Ureter (tissue), 1 donor: Measurements from ENCODE around the gene CLHC1. TPM values are rescaled to one million over a fixed set of nuclear protein-coding genes. Genes with fewer than 3 reads are reported as not detected.

ENCODE experiments used
- DNase-seq: peaks from one replicate; pipeline ENCODE4 v3.0.0-alpha.2; 2020; ENCODE audit warnings: low spot score
- total RNA-seq: library from RNA; stranded (reverse); gene quantifications from one replicate; pipeline ENCODE4 v1.2.4, GENCODE V29; 2023
- donor health status: DM: yes; HTN: yes; CAD: no.

Gene CLHC1
- total RNA-seq, 1 donor from 2014 or later, result 26.3 TPM

- no peak for DNase-seq
Observed at GRCh38 chr2:55169915-55170314, 62.2 kb downstream of the CLHC1 start.

GRCh38 chr2:55169359-55169758, 62.7 kb downstream of the CLHC1 start:
- no peak for DNase-seq

GRCh38 chr2:55168221-55169154, 63.6 kb downstream of the CLHC1 start:
- DNase-seq, result peak; percentile 64

GRCh38 chr2:55165626-55166025, 66.5 kb downstream of the CLHC1 start:
- no peak for DNase-seq

- no peak for DNase-seq
Observed at GRCh38 chr2:55164534-55165480, 67.3 kb downstream of the CLHC1 start.

GRCh38 chr2:55163941-55164390, 68.1 kb downstream of the CLHC1 start:
- no peak for DNase-seq

- DNase-seq, result no peak
Observed at GRCh38 chr2:55163274-55163721, 68.8 kb downstream of the CLHC1 start.

GRCh38 chr2:55162284-55163006, 69.6 kb downstream of the CLHC1 start:
- DNase-seq, result no peak

- DNase-seq, result no peak
Observed at GRCh38 chr2:55161295-55162210, 70.5 kb downstream of the CLHC1 start.

- DNase-seq, result no peak
Observed at GRCh38 chr2:55160422-55160821, 71.7 kb downstream of the CLHC1 start.

GRCh38 chr2:55159752-55160151, 72.3 kb downstream of the CLHC1 start:
- no peak for DNase-seq

- no peak for DNase-seq
Observed at GRCh38 chr2:55159037-55159651, 72.9 kb downstream of the CLHC1 start.

- DNase-seq, result no peak
Observed at GRCh38 chr2:55158111-55158814, 73.8 kb downstream of the CLHC1 start.

GRCh38 chr2:55157474-55157884, 74.6 kb downstream of the CLHC1 start:
- no peak for DNase-seq

- DNase-seq, result no peak
Observed at GRCh38 chr2:55156984-55157383, 75.1 kb downstream of the CLHC1 start.

- DNase-seq, result no peak
Observed at GRCh38 chr2:55156326-55156725, 75.8 kb downstream of the CLHC1 start.

- DNase-seq, result no peak
Observed at GRCh38 chr2:55155764-55156281, 76.3 kb downstream of the CLHC1 start.

- DNase-seq, result no peak
Observed at GRCh38 chr2:55155206-55155605, 76.9 kb downstream of the CLHC1 start.

- no peak for DNase-seq
Observed at GRCh38 chr2:55154525-55155030, 77.5 kb downstream of the CLHC1 start.
